ENCODE results near the gene TIMP2.

DNA sequence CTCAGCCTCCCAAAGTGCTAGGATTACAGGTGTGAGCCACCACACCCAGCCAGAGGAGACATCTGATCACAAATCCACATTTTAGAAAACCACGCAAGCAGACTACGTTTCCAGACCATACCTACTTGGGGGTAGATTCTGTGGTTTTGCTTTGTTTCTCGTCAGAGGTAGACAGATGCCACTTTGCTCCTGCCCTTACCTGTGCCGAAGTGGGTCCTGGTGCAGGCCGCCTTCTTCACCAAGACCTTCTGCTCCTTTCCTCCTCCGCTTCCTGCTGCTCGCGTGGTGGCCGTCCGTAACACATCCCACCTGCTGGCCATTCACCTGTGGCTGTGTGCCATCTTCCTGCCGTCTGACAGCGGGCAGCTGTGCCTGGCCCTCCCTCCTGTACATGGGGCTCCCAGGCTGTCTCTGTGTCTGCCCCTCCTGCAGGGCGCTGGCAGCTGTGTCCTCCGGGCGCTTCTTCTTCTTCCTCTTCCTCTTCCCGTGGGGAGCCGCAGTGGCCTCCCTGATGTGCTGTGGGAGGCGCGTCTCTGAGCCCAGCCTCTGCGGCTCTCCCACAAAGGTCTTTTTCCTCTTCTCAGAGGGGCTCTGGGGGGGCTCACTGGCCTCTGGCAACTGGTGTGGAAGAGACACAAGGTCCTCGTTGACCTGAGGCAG is 121.9 kb downstream of the TIMP2 start:
- TF ChIP-seq POLR2A (IDR thresholded peaks at IDR 0.05; ENCODE audit: low read depth, low read length) (no peak), MAFK (IDR thresholded peaks at IDR 0.05; ENCODE audit: low read depth, low read length) (no peak), RCOR1 (IDR thresholded peaks at IDR 0.05; ENCODE audit: insufficient replicate concordance, low read length) (no peak), MXI1 (IDR thresholded peaks at IDR 0.05; ENCODE audit: borderline replicate concordance, low read depth, low read length) (no peak), CEBPB (IDR thresholded peaks at IDR 0.05; ENCODE audit: low read depth, low read length) (no peak), SMC3 (IDR thresholded peaks at IDR 0.05; ENCODE audit: low read depth, low read length) (no peak), MAZ (IDR thresholded peaks at IDR 0.05; ENCODE audit: borderline replicate concordance, low read depth, low read length) (no peak)
- TF ChIP-seq, protein P1, sequence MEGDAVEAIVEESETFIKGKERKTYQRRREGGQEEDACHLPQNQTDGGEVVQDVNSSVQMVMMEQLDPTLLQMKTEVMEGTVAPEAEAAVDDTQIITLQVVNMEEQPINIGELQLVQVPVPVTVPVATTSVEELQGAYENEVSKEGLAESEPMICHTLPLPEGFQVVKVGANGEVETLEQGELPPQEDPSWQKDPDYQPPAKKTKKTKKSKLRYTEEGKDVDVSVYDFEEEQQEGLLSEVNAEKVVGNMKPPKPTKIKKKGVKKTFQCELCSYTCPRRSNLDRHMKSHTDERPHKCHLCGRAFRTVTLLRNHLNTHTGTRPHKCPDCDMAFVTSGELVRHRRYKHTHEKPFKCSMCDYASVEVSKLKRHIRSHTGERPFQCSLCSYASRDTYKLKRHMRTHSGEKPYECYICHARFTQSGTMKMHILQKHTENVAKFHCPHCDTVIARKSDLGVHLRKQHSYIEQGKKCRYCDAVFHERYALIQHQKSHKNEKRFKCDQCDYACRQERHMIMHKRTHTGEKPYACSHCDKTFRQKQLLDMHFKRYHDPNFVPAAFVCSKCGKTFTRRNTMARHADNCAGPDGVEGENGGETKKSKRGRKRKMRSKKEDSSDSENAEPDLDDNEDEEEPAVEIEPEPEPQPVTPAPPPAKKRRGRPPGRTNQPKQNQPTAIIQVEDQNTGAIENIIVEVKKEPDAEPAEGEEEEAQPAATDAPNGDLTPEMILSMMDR (conservative IDR thresholded peaks at IDR 0.05; ENCODE audit: low read depth, low read length), result no peak
- TF ChIP-seq, protein P2, sequence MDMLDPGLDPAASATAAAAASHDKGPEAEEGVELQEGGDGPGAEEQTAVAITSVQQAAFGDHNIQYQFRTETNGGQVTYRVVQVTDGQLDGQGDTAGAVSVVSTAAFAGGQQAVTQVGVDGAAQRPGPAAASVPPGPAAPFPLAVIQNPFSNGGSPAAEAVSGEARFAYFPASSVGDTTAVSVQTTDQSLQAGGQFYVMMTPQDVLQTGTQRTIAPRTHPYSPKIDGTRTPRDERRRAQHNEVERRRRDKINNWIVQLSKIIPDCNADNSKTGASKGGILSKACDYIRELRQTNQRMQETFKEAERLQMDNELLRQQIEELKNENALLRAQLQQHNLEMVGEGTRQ (IDR thresholded peaks at IDR 0.05; ENCODE audit: low read depth, low read length), result no peak
